Fibroblast of gingiva (primary cell): ENCODE measurements around the gene NEURL1.

Experiments
- DNase-seq: peaks from one replicate; pipeline ENCODE4 v3.0.0-alpha.2; 2011; ENCODE audit warnings: low read depth

Gene NEURL1

GRCh38 chr10:103584216-103585010 is 90.9 kb downstream of the NEURL1 start:
- peak; percentile 15 for DNase-seq

- no peak for DNase-seq
These were observed 91.5 kb downstream of the NEURL1 start for GRCh38 chr10:103585011-103585405.

GRCh38 chr10:103587073-103587472 is 93.6 kb downstream of the NEURL1 start:
- DNase-seq = no peak

GRCh38 chr10:103589074-103589630 is 95.6 kb downstream of the NEURL1 start:
- DNase-seq = no peak

- DNase-seq = no peak
These were observed 96.6 kb downstream of the NEURL1 start for GRCh38 chr10:103590060-103590459.

- no peak for DNase-seq
These were observed 97.3 kb downstream of the NEURL1 start for GRCh38 chr10:103590744-103591291.

GRCh38 chr10:103592186-103593021 is 98.9 kb downstream of the NEURL1 start:
- DNase-seq = peak; percentile 21

- no peak for DNase-seq
These were observed 99.6 kb downstream of the NEURL1 start for GRCh38 chr10:103593022-103593570.

GRCh38 chr10:103595933-103596726 is 102.6 kb downstream of the NEURL1 start:
- no peak for DNase-seq

GRCh38 chr10:103597003-103597402 is 103.5 kb downstream of the NEURL1 start:
- no peak for DNase-seq

GRCh38 chr10:103598654-103599115 is 105.2 kb downstream of the NEURL1 start:
- peak; percentile 72 for DNase-seq

- no peak for DNase-seq
These were observed 105.7 kb downstream of the NEURL1 start for GRCh38 chr10:103599211-103599610.

GRCh38 chr10:103599907-103600306 is 106.4 kb downstream of the NEURL1 start:
- no peak for DNase-seq

GRCh38 chr10:103600325-103600724 is 106.8 kb downstream of the NEURL1 start:
- no peak for DNase-seq

- DNase-seq = no peak
These were observed 107.6 kb downstream of the NEURL1 start for GRCh38 chr10:103600956-103601569.

GRCh38 chr10:103602028-103602851 is 108.7 kb downstream of the NEURL1 start:
- no peak for DNase-seq

GRCh38 chr10:103602852-103603155 is 109.3 kb downstream of the NEURL1 start:
- DNase-seq = no peak

- no peak for DNase-seq
These were observed 109.9 kb downstream of the NEURL1 start for GRCh38 chr10:103603382-103603781.

GRCh38 chr10:103605359-103606096 is 112.0 kb downstream of the NEURL1 start:
- DNase-seq = peak; percentile 67
